ENCODE results near the gene CHMP3. TPM values are rescaled to one million over a fixed set of nuclear protein-coding genes. Genes with fewer than 3 reads are reported as not detected.

The CHMP3 gene
- total RNA-seq, 1 experiment from 2014 or later, result 63.4 TPM

DNA sequence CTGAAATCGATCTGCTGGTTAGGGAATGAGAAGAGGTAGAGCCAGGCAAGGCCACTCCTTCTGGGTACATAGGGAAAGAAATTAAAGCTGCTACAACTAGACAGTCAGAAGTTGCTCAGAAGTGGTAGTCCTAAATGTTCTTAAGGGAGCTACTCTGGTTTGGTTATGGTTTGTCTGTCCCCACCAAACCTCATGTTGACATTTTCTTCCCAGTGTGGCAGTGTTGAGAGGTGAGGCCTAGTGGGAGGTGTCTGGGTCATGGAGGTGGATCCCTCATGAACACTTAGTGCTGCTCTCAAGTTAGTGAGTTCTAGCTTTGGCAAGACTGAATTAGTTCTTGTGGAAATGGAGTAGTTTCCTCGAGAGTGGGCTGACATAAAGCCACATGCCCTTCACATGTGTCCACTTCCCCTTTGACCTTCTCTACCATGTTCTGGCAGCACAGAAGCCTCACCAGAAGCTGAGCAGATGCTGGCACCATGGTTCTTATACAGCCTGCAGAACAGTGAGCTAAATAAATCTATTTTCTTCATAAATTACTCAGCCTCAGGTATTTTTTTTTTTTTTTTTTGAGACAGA, 45.7 kb upstream of the CHMP3 start:
- Histone ChIP-seq H3K4me2 (ENCODE audit: low read length) (no peak overlapping the region), H3K36me3 (ENCODE audit: control insufficient read depth in 1 of 2, insufficient read depth in 2 of 2, low read length in 2 of 2) (peaks cover 7 to 10% of the 10 kb centered on the region in 2 experiments), H3K9ac (ENCODE audit: low read length) (no peak overlapping the region), H3K27ac (ENCODE audit: low read depth, low read length) (no peak overlapping the region), H3K4me1 (ENCODE audit: control insufficient read depth in 1 of 2, insufficient read depth in 2 of 2, low read length in 2 of 2) (no peaks in the 10 kb centered on the region), H4K20me1 (ENCODE audit: insufficient read depth) (no peaks in the 10 kb centered on the region), H3K79me2 (ENCODE audit: insufficient read depth, low read length) (no peaks in the 10 kb centered on the region), H2AFZ (ENCODE audit: low read depth, low read length, poor library complexity, severe bottlenecking) (no peak overlapping the region), H3K9me3 (ENCODE audit: control insufficient read depth in 1 of 2, insufficient read depth in 1 of 2, low read depth in 1 of 2, low read length in 2 of 2) (no peaks in the 10 kb centered on the region), H3K9me2 (ENCODE audit: insufficient read depth) (no peaks in the 10 kb centered on the region), H3K4me3 (replicated peaks in 1 of 2; ENCODE audit: low read depth in 1 of 2, low read length in 2 of 2) (no peak overlapping the region), H3K27me3 (ENCODE audit: insufficient read depth, low read length) (no peaks in the 10 kb centered on the region)
- ATAC-seq, result no peak
- CTCF ChIA-PET, result no interaction called here
- POLR2A ChIA-PET, result no interaction called here
- intact Hi-C loops (cut with micrococcal nuclease), result no loop called here
- no peak for DNase-seq (ENCODE audit: low read depth, low spot score)
- no peak for TF ChIP-seq SIN3A (IDR thresholded peaks at IDR 0.05; ENCODE audit: low read depth)
- TF ChIP-seq, protein P1, sequence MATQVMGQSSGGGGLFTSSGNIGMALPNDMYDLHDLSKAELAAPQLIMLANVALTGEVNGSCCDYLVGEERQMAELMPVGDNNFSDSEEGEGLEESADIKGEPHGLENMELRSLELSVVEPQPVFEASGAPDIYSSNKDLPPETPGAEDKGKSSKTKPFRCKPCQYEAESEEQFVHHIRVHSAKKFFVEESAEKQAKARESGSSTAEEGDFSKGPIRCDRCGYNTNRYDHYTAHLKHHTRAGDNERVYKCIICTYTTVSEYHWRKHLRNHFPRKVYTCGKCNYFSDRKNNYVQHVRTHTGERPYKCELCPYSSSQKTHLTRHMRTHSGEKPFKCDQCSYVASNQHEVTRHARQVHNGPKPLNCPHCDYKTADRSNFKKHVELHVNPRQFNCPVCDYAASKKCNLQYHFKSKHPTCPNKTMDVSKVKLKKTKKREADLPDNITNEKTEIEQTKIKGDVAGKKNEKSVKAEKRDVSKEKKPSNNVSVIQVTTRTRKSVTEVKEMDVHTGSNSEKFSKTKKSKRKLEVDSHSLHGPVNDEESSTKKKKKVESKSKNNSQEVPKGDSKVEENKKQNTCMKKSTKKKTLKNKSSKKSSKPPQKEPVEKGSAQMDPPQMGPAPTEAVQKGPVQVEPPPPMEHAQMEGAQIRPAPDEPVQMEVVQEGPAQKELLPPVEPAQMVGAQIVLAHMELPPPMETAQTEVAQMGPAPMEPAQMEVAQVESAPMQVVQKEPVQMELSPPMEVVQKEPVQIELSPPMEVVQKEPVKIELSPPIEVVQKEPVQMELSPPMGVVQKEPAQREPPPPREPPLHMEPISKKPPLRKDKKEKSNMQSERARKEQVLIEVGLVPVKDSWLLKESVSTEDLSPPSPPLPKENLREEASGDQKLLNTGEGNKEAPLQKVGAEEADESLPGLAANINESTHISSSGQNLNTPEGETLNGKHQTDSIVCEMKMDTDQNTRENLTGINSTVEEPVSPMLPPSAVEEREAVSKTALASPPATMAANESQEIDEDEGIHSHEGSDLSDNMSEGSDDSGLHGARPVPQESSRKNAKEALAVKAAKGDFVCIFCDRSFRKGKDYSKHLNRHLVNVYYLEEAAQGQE (IDR thresholded peaks at IDR 0.05; ENCODE audit: low read depth), result no peak
- TF ChIP-seq, protein P2, sequence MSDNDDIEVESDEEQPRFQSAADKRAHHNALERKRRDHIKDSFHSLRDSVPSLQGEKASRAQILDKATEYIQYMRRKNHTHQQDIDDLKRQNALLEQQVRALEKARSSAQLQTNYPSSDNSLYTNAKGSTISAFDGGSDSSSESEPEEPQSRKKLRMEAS (IDR thresholded peaks at IDR 0.05), result no peak
- TF ChIP-seq CEBPB (IDR thresholded peaks at IDR 0.05; ENCODE audit: low read depth), result no peak
- no peak for TF ChIP-seq ELF1 (IDR thresholded peaks at IDR 0.05; ENCODE audit: borderline replicate concordance, low read depth)
- no peak for TF ChIP-seq EZH2 (IDR thresholded peaks at IDR 0.05)
- RAD21 ChIA-PET (ENCODE audit: low non-redundant PET in 1 of 2, low total read pairs in 2 of 2, uncharacterized antibody in 2 of 2, unreplicated experiment in 2 of 2), result no interaction called here
- no TSS peak for BruUV-seq (replicated peaks)

DNA sequence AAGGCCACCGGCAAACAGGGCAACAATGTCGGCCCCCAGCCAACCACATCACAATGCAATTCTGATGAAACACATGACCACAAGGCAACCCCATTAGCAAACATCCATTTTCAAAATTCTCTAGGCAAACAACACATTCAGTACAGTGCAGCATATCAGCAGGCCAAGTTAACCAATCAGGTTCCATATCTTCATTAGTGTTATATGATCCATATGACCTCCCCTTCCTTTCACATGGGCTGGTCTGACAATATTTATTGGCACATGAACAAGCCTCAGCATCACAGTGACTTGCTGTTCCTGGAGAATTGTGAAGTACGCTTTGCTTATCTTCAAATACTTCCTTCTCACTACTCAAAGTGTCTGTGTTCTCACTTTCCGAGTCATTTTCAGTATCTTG, 40.7 kb upstream of the CHMP3 start:
- ChIA-PET CTCF (no interaction called here), POLR2A (no interaction called here), RAD21 (ENCODE audit: low non-redundant PET in 1 of 2, low total read pairs in 2 of 2, uncharacterized antibody in 2 of 2, unreplicated experiment in 2 of 2) (no interaction called here)
- no peak overlapping the region for H3K4me3 ChIP-seq (replicated peaks in 1 of 2; ENCODE audit: low read depth in 1 of 2, low read length in 2 of 2)
- no peak overlapping the region for H2AFZ ChIP-seq (ENCODE audit: low read depth, low read length, poor library complexity, severe bottlenecking)
- no peak overlapping the region for H3K9ac ChIP-seq (ENCODE audit: low read length)
- intact Hi-C loops (cut with micrococcal nuclease), result no loop called here
- H3K27me3 ChIP-seq (ENCODE audit: insufficient read depth, low read length), result no peaks in the 10 kb centered on the region
- ATAC-seq (no peak), DNase-seq (ENCODE audit: low read depth, low spot score) (no peak)
- H3K36me3 ChIP-seq (ENCODE audit: control insufficient read depth in 1 of 2, insufficient read depth in 2 of 2, low read length in 2 of 2), result peaks cover 2 to 10% of the 10 kb centered on the region in 2 experiments
- H3K4me1 ChIP-seq (ENCODE audit: control insufficient read depth in 1 of 2, insufficient read depth in 2 of 2, low read length in 2 of 2), result no peaks in the 10 kb centered on the region
- H3K27ac ChIP-seq (ENCODE audit: low read depth, low read length), result no peak overlapping the region
- no peaks in the 10 kb centered on the region for H4K20me1 ChIP-seq (ENCODE audit: insufficient read depth)
- BruUV-seq (replicated peaks), result no TSS peak
- no peaks in the 10 kb centered on the region for H3K9me2 ChIP-seq (ENCODE audit: insufficient read depth)
- no peaks in the 10 kb centered on the region for H3K79me2 ChIP-seq (ENCODE audit: insufficient read depth, low read length)
- H3K4me2 ChIP-seq (ENCODE audit: low read length), result no peak overlapping the region
- no peaks in the 10 kb centered on the region for H3K9me3 ChIP-seq (ENCODE audit: control insufficient read depth in 1 of 2, insufficient read depth in 1 of 2, low read depth in 1 of 2, low read length in 2 of 2)
- TF ChIP-seq, protein P2 (IDR thresholded peaks at IDR 0.05), result no peak
- no peak for TF ChIP-seq CEBPB (IDR thresholded peaks at IDR 0.05; ENCODE audit: low read depth)
- TF ChIP-seq, protein P3, sequence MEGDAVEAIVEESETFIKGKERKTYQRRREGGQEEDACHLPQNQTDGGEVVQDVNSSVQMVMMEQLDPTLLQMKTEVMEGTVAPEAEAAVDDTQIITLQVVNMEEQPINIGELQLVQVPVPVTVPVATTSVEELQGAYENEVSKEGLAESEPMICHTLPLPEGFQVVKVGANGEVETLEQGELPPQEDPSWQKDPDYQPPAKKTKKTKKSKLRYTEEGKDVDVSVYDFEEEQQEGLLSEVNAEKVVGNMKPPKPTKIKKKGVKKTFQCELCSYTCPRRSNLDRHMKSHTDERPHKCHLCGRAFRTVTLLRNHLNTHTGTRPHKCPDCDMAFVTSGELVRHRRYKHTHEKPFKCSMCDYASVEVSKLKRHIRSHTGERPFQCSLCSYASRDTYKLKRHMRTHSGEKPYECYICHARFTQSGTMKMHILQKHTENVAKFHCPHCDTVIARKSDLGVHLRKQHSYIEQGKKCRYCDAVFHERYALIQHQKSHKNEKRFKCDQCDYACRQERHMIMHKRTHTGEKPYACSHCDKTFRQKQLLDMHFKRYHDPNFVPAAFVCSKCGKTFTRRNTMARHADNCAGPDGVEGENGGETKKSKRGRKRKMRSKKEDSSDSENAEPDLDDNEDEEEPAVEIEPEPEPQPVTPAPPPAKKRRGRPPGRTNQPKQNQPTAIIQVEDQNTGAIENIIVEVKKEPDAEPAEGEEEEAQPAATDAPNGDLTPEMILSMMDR (IDR thresholded peaks at IDR 0.05 in 2 of 3, conservative IDR thresholded peaks at IDR 0.05 in 1 of 3; ENCODE audit: borderline replicate concordance in 1 of 3, insufficient read depth in 1 of 3, low read depth in 2 of 3, low read length in 2 of 3), result no peak
- no peak for TF ChIP-seq SRF (IDR thresholded peaks at IDR 0.05; ENCODE audit: low read depth)
- TF ChIP-seq FOSL1 (IDR thresholded peaks at IDR 0.05; ENCODE audit: low read depth), result no peak
- TF ChIP-seq EGR1 (IDR thresholded peaks at IDR 0.05; ENCODE audit: low read depth), result no peak
- no peak for TF ChIP-seq POLR2AphosphoS5 (IDR thresholded peaks at IDR 0.05; ENCODE audit: low read depth, low read length)
- no peak for TF ChIP-seq SIN3A (IDR thresholded peaks at IDR 0.05; ENCODE audit: low read depth)
- no peak for TF ChIP-seq RAD21 (IDR thresholded peaks at IDR 0.05; ENCODE audit: low read depth)

Data from HCT116 (cell line).